ENCODE data around the gene DRAXIN. TPM values are rescaled to one million over a fixed set of nuclear protein-coding genes. Genes with fewer than 3 reads are reported as not detected.

The DRAXIN gene
- polyA plus RNA-seq, 1 of the 3 experiments (the other 2 are of a cell fraction): 0.97 TPM

GRCh38 chr1:11757047-11757446, 65.5 kb downstream of the DRAXIN start (continued):
- no peak for TF ChIP-seq IRF3 (IDR thresholded peaks at IDR 0.05; ENCODE audit: low read depth, low read length)
- TF ChIP-seq FOXJ3 (CRISPR knock-in tag; IDR thresholded peaks at IDR 0.05): no peak
- TF ChIP-seq GABPA (IDR thresholded peaks at IDR 0.05; ENCODE audit: low read depth): no peak
- no peak for TF ChIP-seq CTCF (IDR thresholded peaks at IDR 0.05)
- TF ChIP-seq MEF2A (IDR thresholded peaks at IDR 0.05; ENCODE audit: borderline replicate concordance, low read depth): no peak
- no peak for TF ChIP-seq TEAD4 (IDR thresholded peaks at IDR 0.05; ENCODE audit: borderline replicate concordance, insufficient read depth)

- 50% methylated on average over 4 of the region's 4 CpGs for WGBS (ENCODE audit: low lambda C conversion rate)
- H3F3A ChIP-seq (replicated peaks; ENCODE audit: insufficient read depth): no peaks in the 10 kb centered on the region
- no peak for DNase-seq
- ChIA-PET POLR2A (no interaction called here), CTCF (no interaction called here)
- no peaks in the 10 kb centered on the region for H3K9me3 ChIP-seq
- H3K4me2 ChIP-seq: no peak overlapping the region
- H4K20me1 ChIP-seq (ENCODE audit: insufficient read depth): no peaks in the 10 kb centered on the region
- H3K36me3 ChIP-seq (replicated peaks in 1 of 2; ENCODE audit: control insufficient read depth in 1 of 2, insufficient read depth in 2 of 2, low read length in 1 of 2): no peaks in the 10 kb centered on the region
- TF ChIP-seq FOSL2 (IDR thresholded peaks at IDR 0.05; ENCODE audit: borderline replicate concordance, low read depth): no peak
- no peak for TF ChIP-seq CTCF (IDR thresholded peaks at IDR 0.05)
- no peak for TF ChIP-seq USF2 (IDR thresholded peaks at IDR 0.05; ENCODE audit: borderline replicate concordance, low read depth, low read length)
- TF ChIP-seq TEAD4 (IDR thresholded peaks at IDR 0.05; ENCODE audit: borderline replicate concordance, insufficient read depth): no peak
- TF ChIP-seq RAD21 (IDR thresholded peaks at IDR 0.05; ENCODE audit: low read length): no peak
- TF ChIP-seq TCF12 (IDR thresholded peaks at IDR 0.05): no peak
- TF ChIP-seq NRF1 (IDR thresholded peaks at IDR 0.05; ENCODE audit: low read depth, low read length): no peak
- TF ChIP-seq FOXM1 (IDR thresholded peaks at IDR 0.05; ENCODE audit: low read depth): no peak
- no peaks in the 10 kb centered on the region for H3K9me2 ChIP-seq
- H3K9ac ChIP-seq: no peak overlapping the region
- H3K27me3 ChIP-seq (ENCODE audit: insufficient read depth): no peaks in the 10 kb centered on the region
- no peaks in the 10 kb centered on the region for H3K79me2 ChIP-seq (ENCODE audit: insufficient read depth)
- H3K27ac ChIP-seq (ENCODE audit: low read depth in 2 of 2, low read length in 1 of 2): no peak overlapping the region
- H3K4me3 ChIP-seq (ENCODE audit: low read depth in 2 of 2, low read length in 1 of 2): no peak overlapping the region
- H3K4me1 ChIP-seq (ENCODE audit: control insufficient read depth in 1 of 2, insufficient read depth in 2 of 2, low read depth in 1 of 2, low read length in 1 of 2): peaks cover 0 to 9% of the 10 kb centered on the region in 2 experiments; a peak in 1 of 4 replicates
- H2AFZ ChIP-seq (ENCODE audit: low read depth): no peak overlapping the region
Measured at GRCh38 chr1:11759791-11760190, 68.3 kb downstream of the DRAXIN start.

All from SK-N-SH (cell line).